ENCODE results near the gene EYS. TPM values are rescaled to one million over a fixed set of nuclear protein-coding genes. Genes with fewer than 3 reads are reported as not detected.

The EYS gene
- total and polyA plus RNA-seq, 2 of the 8 experiments (the other 6 are each of a cell fraction or from before 2014, with no cell fraction given): 0.05 to 0.13 TPM

DNA sequence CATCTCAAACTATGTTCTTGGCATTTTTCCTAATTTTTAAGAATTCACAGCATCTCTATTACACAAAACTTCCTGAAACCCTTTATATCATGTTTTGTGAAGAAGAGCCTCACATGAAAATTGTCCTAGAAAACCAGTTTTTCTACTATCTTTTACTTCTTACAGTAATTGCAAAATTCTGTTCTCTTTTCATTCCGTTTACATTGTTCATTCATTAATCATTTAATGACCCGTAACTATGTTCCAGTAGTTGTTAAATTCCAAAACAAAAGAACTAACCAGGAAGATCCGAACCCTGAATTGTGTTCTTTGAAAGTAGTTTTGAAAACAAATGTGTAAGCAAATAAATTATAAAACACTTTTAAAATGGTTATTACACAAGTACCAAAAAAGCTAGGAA, 597.0 kb downstream of the EYS start:
- H3K79me1 ChIP-seq (ENCODE audit: low read depth, low read length): no peaks in the 10 kb centered on the region
- H3K9me3 ChIP-seq (ENCODE audit: insufficient read depth in 2 of 2, low read depth in 1 of 2, low read length in 1 of 2): no peaks in the 10 kb centered on the region
- H3K56ac ChIP-seq (replicated peaks; ENCODE audit: insufficient read length, low read depth, low read length): no peak overlapping the region
- 93% methylated on average over 3 of the region's 3 CpGs; no CpG with 5 or more reads in 1 of the 2 experiments for WGBS, 2 experiments (ENCODE audit: extremely low coverage in 1 of 2, insufficient coverage in 1 of 2, insufficient read length in 1 of 2, insufficient replicate concordance in 2 of 2, low coverage in 1 of 2, low lambda C conversion rate in 2 of 2, missing lambda C conversion rate in 1 of 2)
- POLR2A ChIA-PET (ENCODE audit: partially characterized antibody): no interaction called here
- H4K5ac ChIP-seq (ENCODE audit: insufficient read length, low read depth, low read length): no peak overlapping the region
- H3K27me3 ChIP-seq (replicated peaks in 1 of 4; ENCODE audit: control insufficient read depth in 3 of 4, extremely low read depth in 1 of 4, insufficient read depth in 3 of 4, low read length in 3 of 4): no peaks in the 10 kb centered on the region
- H3K27ac ChIP-seq (ENCODE audit: low read depth, low read length): no peak overlapping the region
- no peak overlapping the region for H2BK120ac ChIP-seq (replicated peaks; ENCODE audit: low read depth, low read length)
- no peak overlapping the region for H3K14ac ChIP-seq (ENCODE audit: insufficient read length)
- H2BK5ac ChIP-seq (ENCODE audit: low read depth, low read length): no peak overlapping the region
- H3K4me1 ChIP-seq (replicated peaks in 1 of 4; ENCODE audit: control insufficient read depth in 3 of 4, insufficient read depth in 4 of 4, low read length in 3 of 4): no peaks in the 10 kb centered on the region
- H3K36me3 ChIP-seq (ENCODE audit: control insufficient read depth in 2 of 4, insufficient read depth in 4 of 4, low read length in 3 of 4): no peaks in the 10 kb centered on the region
- H2BK15ac ChIP-seq (ENCODE audit: low read length): no peak overlapping the region
- no peak overlapping the region for H3K4ac ChIP-seq (replicated peaks; ENCODE audit: insufficient read length, low read depth, low read length)
- DNase-seq (ENCODE audit: low read depth in 1 of 2, low spot score in 2 of 2) (no peak), FAIRE-seq (no peak)
- H3K23ac ChIP-seq (ENCODE audit: insufficient read length): no peak overlapping the region
- no peaks in the 10 kb centered on the region for H3K79me2 ChIP-seq (ENCODE audit: control insufficient read depth in 1 of 2, insufficient read depth in 2 of 2, low read length in 2 of 2)
- no peak overlapping the region for H4K91ac ChIP-seq (replicated peaks; ENCODE audit: insufficient read length, low read length)
- no peak overlapping the region for H3K4me3 ChIP-seq (ENCODE audit: extremely low read depth in 1 of 4, insufficient read depth in 2 of 4, low read depth in 3 of 4, low read length in 4 of 4)
- H2AK5ac ChIP-seq (ENCODE audit: low read depth, low read length): no peak overlapping the region
- H2AFZ ChIP-seq (ENCODE audit: low read length): no peak overlapping the region
- H4K20me1 ChIP-seq (replicated peaks in 1 of 2; ENCODE audit: control insufficient read depth in 1 of 2, insufficient read depth in 2 of 2, low read length in 2 of 2): no peaks in the 10 kb centered on the region
- H3K9ac ChIP-seq (replicated peaks in 1 of 4; ENCODE audit: extremely low read depth in 1 of 4, low read depth in 3 of 4, low read length in 3 of 4): no peak overlapping the region
- CTCF ChIA-PET (ENCODE audit: partially characterized antibody): no interaction called here
- no peak overlapping the region for H3K18ac ChIP-seq (ENCODE audit: extremely low read depth, low read length)
- no peak overlapping the region for H3K4me2 ChIP-seq (ENCODE audit: insufficient read depth in 1 of 2, low read depth in 2 of 2, low read length in 2 of 2)
- H3K23me2 ChIP-seq (ENCODE audit: low read depth, low read length): no peaks in the 10 kb centered on the region
- H4K8ac ChIP-seq (ENCODE audit: extremely low read depth, insufficient read depth, low read length): no peak overlapping the region
- H2BK12ac ChIP-seq (ENCODE audit: low read depth, low read length): no peak overlapping the region
- no peak overlapping the region for H2BK20ac ChIP-seq (ENCODE audit: low read length)
- TF ChIP-seq SIRT6 (IDR thresholded peaks at IDR 0.05; ENCODE audit: low read length) (no peak), SRF (IDR thresholded peaks at IDR 0.05; ENCODE audit: low read depth, low read length) (no peak), ATF2 (IDR thresholded peaks at IDR 0.05; ENCODE audit: low read length) (no peak), TCF12 (IDR thresholded peaks at IDR 0.05; ENCODE audit: low read depth, low read length) (no peak), KDM5A (IDR thresholded peaks at IDR 0.05; ENCODE audit: low read length) (no peak), HDAC2 (IDR thresholded peaks at IDR 0.05; ENCODE audit: borderline replicate concordance in 1 of 2, low read depth in 2 of 2, low read length in 2 of 2) (no peak), CBX5 (IDR thresholded peaks at IDR 0.05; ENCODE audit: low read depth, low read length) (no peak)

Measured in H1 (cell line).